Endothelial cell (in vitro differentiated cells): ENCODE results near the gene MCCD1. TPM values are rescaled to one million over a fixed set of nuclear protein-coding genes. Genes with fewer than 3 reads are reported as not detected.

ENCODE experiments used
- DNase-seq: peaks from one replicate; pipeline ENCODE4 v3.0.0; 2021; ENCODE audit warnings: low spot score
- H3K27ac Mint-ChIP-seq: one replicate; pipeline ENCODE4 v1.8.0; 2021; ENCODE audit warnings: mixed read lengths, inconsistent platforms; ENCODE audit not compliant: unreplicated experiment
- H3K27me3 Mint-ChIP-seq: one replicate; pipeline ENCODE4 v1.8.0; 2021; ENCODE audit warnings: mild to moderate bottlenecking, moderate library complexity, mixed read lengths, inconsistent platforms; ENCODE audit not compliant: unreplicated experiment
- H3K36me3 Mint-ChIP-seq: one replicate; pipeline ENCODE4 v1.8.0; 2021; ENCODE audit warnings: mild to moderate bottlenecking, low read depth, mixed read lengths, inconsistent platforms; ENCODE audit not compliant: unreplicated experiment
- H3K4me1 Mint-ChIP-seq: one replicate; pipeline ENCODE4 v1.8.0; 2021; ENCODE audit warnings: mild to moderate bottlenecking, mixed read lengths, inconsistent platforms; ENCODE audit not compliant: unreplicated experiment
- H3K4me3 Mint-ChIP-seq: one replicate; pipeline ENCODE4 v1.8.0; 2021; ENCODE audit warnings: mild to moderate bottlenecking, mixed read lengths, inconsistent platforms; ENCODE audit not compliant: unreplicated experiment
- H3K9me3 Mint-ChIP-seq: one replicate; pipeline ENCODE4 v1.8.0; 2021; ENCODE audit warnings: mixed read lengths, inconsistent platforms; ENCODE audit not compliant: unreplicated experiment
- CTCF ChIP-seq: fragments of 200-600 bp; sonication (generic); IDR thresholded peaks from one replicate; pipeline ENCODE4 v1.5.0; 2021; ENCODE audit warnings: antibody characterized with exemption; ENCODE audit not compliant: unreplicated experiment
- total RNA-seq: library from RNA; stranded (reverse); fragmentation: NEBNext Ultra II Directional; extraction: Animal tissue kit (Norgen Biotek cat#: 25700); gene quantifications from one replicate; pipeline ENCODE4 v1.2.1, GENCODE V29; 2021; ENCODE audit not compliant: unreplicated experiment

MCCD1 gene
- total RNA-seq, 1 donor from 2014 or later, result not detected

GRCh38 chr6:31541059-31541657, 12.4 kb downstream of the MCCD1 start:
- TF ChIP-seq CTCF, result no peak
- Mint-ChIP-seq H3K9me3 (no peaks in the 10 kb centered on the region), H3K4me1 (peaks cover 29% of the 10 kb centered on the region), H3K27me3 (peaks cover 8% of the 10 kb centered on the region), H3K36me3 (peaks cover 33% of the 10 kb centered on the region), H3K4me3 (peak overlapping the region; percentile 99), H3K27ac (peak overlapping the region; percentile 100)
- no peak for DNase-seq

- DNase-seq, result peak; percentile 80
Measured at GRCh38 chr6:31541658-31542521, 13.1 kb downstream of the MCCD1 start, which contains the start of gene DDX39B. TSS of gene DDX39B (minus strand) at chr6:31542003. CDS start at chr6:31540532, 1,471 bp downstream.

GRCh38 chr6:31543639-31544038, 14.9 kb downstream of the MCCD1 start:
- Mint-ChIP-seq H3K4me1 (peaks cover 31% of the 10 kb centered on the region), H3K27me3 (peaks cover 10% of the 10 kb centered on the region), H3K36me3 (peaks cover 21% of the 10 kb centered on the region), H3K4me3 (no peak overlapping the region), H3K27ac (no peak overlapping the region), H3K9me3 (no peaks in the 10 kb centered on the region)
- no peak for TF ChIP-seq CTCF
- no peak for DNase-seq

More at GRCh38 chr6:31541658-31542521, 13.1 kb downstream of the MCCD1 start, which contains the start of gene DDX39B:
- peak within 1 kb of the TSS; percentile 99 for H3K4me3 Mint-ChIP-seq
- H3K27ac Mint-ChIP-seq, result peak within 1 kb of the TSS; percentile 100
- peaks cover 34% of the 10 kb centered on the region for H3K4me1 Mint-ChIP-seq
- no peaks in the 10 kb centered on the region for H3K9me3 Mint-ChIP-seq
- H3K36me3 Mint-ChIP-seq, result peaks cover 27% of the 10 kb centered on the region
- TF ChIP-seq CTCF, result no peak
- peaks cover 10% of the 10 kb centered on the region for H3K27me3 Mint-ChIP-seq

- no peak overlapping the region for H3K4me3 Mint-ChIP-seq
- peaks cover 7% of the 10 kb centered on the region for H3K27me3 Mint-ChIP-seq
- H3K27ac Mint-ChIP-seq, result no peak overlapping the region
- H3K4me1 Mint-ChIP-seq, result peaks cover 21% of the 10 kb centered on the region
- H3K9me3 Mint-ChIP-seq, result no peaks in the 10 kb centered on the region
- peaks cover 12% of the 10 kb centered on the region for H3K36me3 Mint-ChIP-seq
- DNase-seq, result no peak
- no peak for TF ChIP-seq CTCF
Measured at GRCh38 chr6:31544676-31545075, 15.9 kb downstream of the MCCD1 start.

GRCh38 chr6:31545291-31545690, 16.5 kb downstream of the MCCD1 start:
- no peak for TF ChIP-seq CTCF
- Mint-ChIP-seq H3K27me3 (peaks cover 4% of the 10 kb centered on the region), H3K27ac (no peak overlapping the region), H3K4me3 (peak overlapping the region; percentile 49), H3K9me3 (no peaks in the 10 kb centered on the region), H3K36me3 (peaks cover 6% of the 10 kb centered on the region), H3K4me1 (peaks cover 16% of the 10 kb centered on the region)
- DNase-seq, result no peak
